ENCODE results near the gene NRXN2.
A peak's percentile ranks its signal among the peaks of the same experiment; 100 is the strongest.

NRXN2 gene

DNA sequence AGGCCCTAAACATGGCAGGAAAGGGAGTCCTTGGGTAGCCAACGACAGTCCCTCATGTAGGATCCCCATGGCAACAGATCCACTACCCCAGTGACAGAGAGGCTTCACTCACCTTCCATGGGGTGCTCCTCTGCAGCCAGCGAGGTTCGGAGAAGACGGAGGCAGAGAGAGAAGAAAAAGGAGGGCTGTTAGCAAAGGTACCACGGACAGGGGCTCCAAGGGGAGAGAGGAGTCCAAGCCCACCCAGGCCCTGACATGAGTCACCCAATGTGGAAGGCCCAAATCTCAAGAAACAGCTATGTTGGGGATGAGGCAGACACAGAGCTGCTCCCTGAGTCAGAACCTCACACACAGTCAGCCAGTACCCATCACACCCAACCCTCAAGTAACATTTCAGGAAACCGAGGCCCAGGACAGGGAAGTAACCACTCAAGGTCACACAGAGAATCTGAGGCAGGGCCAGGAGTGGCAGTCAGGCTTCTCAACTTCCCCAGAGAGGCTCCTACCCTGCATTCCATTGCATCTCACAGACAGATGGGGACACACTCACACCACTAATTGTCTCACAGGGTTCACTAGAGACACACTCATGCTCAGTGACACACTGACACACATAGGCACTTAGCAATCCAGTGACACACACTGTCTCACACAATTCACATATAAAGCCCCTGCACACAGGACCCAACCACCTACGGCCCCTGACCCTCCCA lies 25.2 kb downstream of the NRXN2 start:
- Histone ChIP-seq H3K79me2 (ENCODE audit: control insufficient read depth, insufficient read depth, low read length) (no peaks in the 10 kb centered on the region), H4K8ac (ENCODE audit: low read depth, low read length) (no peak overlapping the region), H3K36me3 (ENCODE audit: control insufficient read depth, insufficient read depth, low read length) (no peaks in the 10 kb centered on the region), H3K56ac (ENCODE audit: low read length) (no peak overlapping the region), H2BK120ac (ENCODE audit: low read depth, low read length) (no peak overlapping the region), H3K4me3 (ENCODE audit: low read length) (no peak overlapping the region), H3K23ac (ENCODE audit: low read length) (no peak overlapping the region), H3K4ac (ENCODE audit: low read depth, low read length) (no peak overlapping the region), H3K4me2 (ENCODE audit: low read length) (no peak overlapping the region), H2AK5ac (ENCODE audit: low read length) (no peak overlapping the region), H2BK15ac (replicated peaks; ENCODE audit: low read depth) (no peak overlapping the region), H4K5ac (ENCODE audit: low read length) (no peak overlapping the region), H3K27me3 (ENCODE audit: insufficient read depth, low read length, poor library complexity) (no peaks in the 10 kb centered on the region), H3K18ac (ENCODE audit: low read length) (no peak overlapping the region), H3K9ac (ENCODE audit: low read length) (no peak overlapping the region), H3K79me1 (ENCODE audit: low read length) (no peaks in the 10 kb centered on the region), H3K27ac (ENCODE audit: low read depth, low read length) (no peak overlapping the region), H3K4me1 (ENCODE audit: control insufficient read depth, low read depth, low read length) (no peaks in the 10 kb centered on the region), H2BK5ac (ENCODE audit: low read length) (no peak overlapping the region)
- DNase-seq, result no peak
- no CpG with 5 or more reads among the region's 7 CpGs for WGBS (ENCODE audit: extremely low coverage, insufficient coverage, low lambda C conversion rate)

DNA sequence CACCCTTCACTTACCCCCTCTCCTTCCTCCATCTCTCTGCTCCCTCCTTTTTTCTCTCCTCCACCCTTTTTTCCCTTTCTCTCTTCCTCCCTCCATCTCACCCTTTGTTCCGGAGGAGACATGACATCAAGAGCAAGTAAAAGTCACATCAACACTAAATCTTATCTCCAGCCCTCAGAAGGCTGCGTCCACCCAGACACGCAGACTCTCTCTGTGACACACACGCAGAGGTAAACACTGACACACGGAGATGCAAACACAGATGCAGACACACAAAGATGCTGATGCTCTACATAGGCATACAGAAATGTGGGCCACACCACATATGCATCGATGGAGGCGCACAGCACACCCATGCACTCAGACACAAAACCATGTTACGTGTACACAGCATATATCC lies 27.0 kb downstream of the NRXN2 start:
- no peak overlapping the region for H3K27ac ChIP-seq (ENCODE audit: low read depth, low read length)

DNA sequence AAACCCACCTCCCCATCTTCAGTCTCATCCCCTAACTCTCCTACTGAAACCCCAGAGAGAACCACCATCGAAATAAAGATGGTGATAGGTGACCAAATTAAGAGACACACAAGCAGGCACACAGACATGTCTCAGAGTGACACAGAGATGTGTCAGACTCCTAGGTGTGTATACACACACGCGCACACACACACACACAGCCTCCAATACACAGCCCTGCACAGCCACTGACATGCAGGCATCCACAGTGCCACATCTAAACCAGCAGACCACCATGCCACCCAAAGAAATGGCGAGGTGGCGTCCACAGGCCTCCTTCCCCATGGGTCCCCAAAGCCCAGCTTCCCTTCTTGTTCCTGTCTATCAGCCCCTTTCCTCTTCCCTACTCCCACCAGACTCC lies 27.4 kb downstream of the NRXN2 start:
- no peak overlapping the region for H2BK120ac ChIP-seq (ENCODE audit: low read depth, low read length)
- H2AK5ac ChIP-seq (ENCODE audit: low read length), result no peak overlapping the region
- H3K4me3 ChIP-seq (ENCODE audit: low read length), result no peak overlapping the region
- H3K4me2 ChIP-seq (ENCODE audit: low read length), result no peak overlapping the region
- no peaks in the 10 kb centered on the region for H3K27me3 ChIP-seq (ENCODE audit: insufficient read depth, low read length, poor library complexity)
- H2BK15ac ChIP-seq (replicated peaks; ENCODE audit: low read depth), result no peak overlapping the region
- DNase-seq, result no peak
- H3K56ac ChIP-seq (ENCODE audit: low read length), result no peak overlapping the region
- no peak overlapping the region for H3K18ac ChIP-seq (ENCODE audit: low read length)
- no peak overlapping the region for H3K27ac ChIP-seq (ENCODE audit: low read depth, low read length)
- H3K4ac ChIP-seq (ENCODE audit: low read depth, low read length), result no peak overlapping the region
- no peaks in the 10 kb centered on the region for H3K79me2 ChIP-seq (ENCODE audit: control insufficient read depth, insufficient read depth, low read length)
- no peak overlapping the region for H3K9ac ChIP-seq (ENCODE audit: low read length)
- no peak overlapping the region for H4K5ac ChIP-seq (ENCODE audit: low read length)
- no peaks in the 10 kb centered on the region for H3K79me1 ChIP-seq (ENCODE audit: low read length)
- WGBS (ENCODE audit: extremely low coverage, insufficient coverage, low lambda C conversion rate), result no CpG with 5 or more reads among the region's 5 CpGs
- no peak overlapping the region for H4K8ac ChIP-seq (ENCODE audit: low read depth, low read length)
- H3K36me3 ChIP-seq (ENCODE audit: control insufficient read depth, insufficient read depth, low read length), result no peaks in the 10 kb centered on the region
- no peak overlapping the region for H2BK5ac ChIP-seq (ENCODE audit: low read length)
- no peak overlapping the region for H3K23ac ChIP-seq (ENCODE audit: low read length)
- no peaks in the 10 kb centered on the region for H3K4me1 ChIP-seq (ENCODE audit: control insufficient read depth, low read depth, low read length)

More for the DNA sequence above, 27.0 kb downstream of the NRXN2 start:
- no peak overlapping the region for H2AK5ac ChIP-seq (ENCODE audit: low read length)
- no peak overlapping the region for H2BK15ac ChIP-seq (replicated peaks; ENCODE audit: low read depth)
- H3K4me3 ChIP-seq (ENCODE audit: low read length), result no peak overlapping the region
- H3K56ac ChIP-seq (ENCODE audit: low read length), result no peak overlapping the region
- H4K8ac ChIP-seq (ENCODE audit: low read depth, low read length), result no peak overlapping the region
- no peak overlapping the region for H4K5ac ChIP-seq (ENCODE audit: low read length)
- no peak for DNase-seq
- no peaks in the 10 kb centered on the region for H3K4me1 ChIP-seq (ENCODE audit: control insufficient read depth, low read depth, low read length)
- no peak overlapping the region for H3K9ac ChIP-seq (ENCODE audit: low read length)
- no peaks in the 10 kb centered on the region for H3K36me3 ChIP-seq (ENCODE audit: control insufficient read depth, insufficient read depth, low read length)
- H2BK120ac ChIP-seq (ENCODE audit: low read depth, low read length), result no peak overlapping the region
- whole genome bisulfite sequencing (ENCODE audit: extremely low coverage, insufficient coverage, low lambda C conversion rate), result no CpG with 5 or more reads among the region's 8 CpGs
- no peak overlapping the region for H3K18ac ChIP-seq (ENCODE audit: low read length)
- no peak overlapping the region for H2BK5ac ChIP-seq (ENCODE audit: low read length)
- H3K79me1 ChIP-seq (ENCODE audit: low read length), result no peaks in the 10 kb centered on the region
- no peaks in the 10 kb centered on the region for H3K27me3 ChIP-seq (ENCODE audit: insufficient read depth, low read length, poor library complexity)
- H3K23ac ChIP-seq (ENCODE audit: low read length), result no peak overlapping the region
- no peak overlapping the region for H3K4me2 ChIP-seq (ENCODE audit: low read length)
- H3K4ac ChIP-seq (ENCODE audit: low read depth, low read length), result no peak overlapping the region
- H3K79me2 ChIP-seq (ENCODE audit: control insufficient read depth, insufficient read depth, low read length), result no peaks in the 10 kb centered on the region

DNA sequence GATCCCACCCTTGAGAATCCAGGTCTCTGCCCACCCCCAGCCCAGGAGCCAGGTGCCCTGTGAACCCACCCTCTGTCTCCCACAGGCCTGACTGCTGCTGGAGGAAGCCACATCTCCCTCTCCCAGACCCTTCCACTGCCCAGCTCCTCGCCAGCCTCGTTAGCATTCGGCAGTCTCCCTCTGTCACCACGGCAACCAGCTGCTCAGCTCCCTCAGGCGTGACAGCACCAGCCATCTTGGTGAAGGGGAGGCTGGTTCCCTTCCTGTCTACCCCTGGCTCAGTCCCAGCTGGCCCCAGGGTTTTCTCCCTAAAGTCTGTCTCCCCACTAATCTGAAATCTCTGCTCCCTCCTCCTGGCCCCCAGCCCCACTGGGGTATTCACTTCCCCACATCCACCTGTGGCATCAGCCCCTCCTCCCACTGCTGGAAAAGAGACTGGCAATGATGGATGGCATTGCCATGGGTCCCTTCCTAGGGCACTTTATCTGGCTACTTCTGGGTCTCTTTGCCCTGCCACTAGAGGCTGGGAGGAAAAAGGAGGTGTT lies 28.1 kb downstream of the NRXN2 start:
- Histone ChIP-seq H3K4ac (ENCODE audit: low read depth, low read length) (no peak overlapping the region), H4K5ac (ENCODE audit: low read length) (no peak overlapping the region), H3K56ac (ENCODE audit: low read length) (no peak overlapping the region), H3K18ac (ENCODE audit: low read length) (no peak overlapping the region), H2BK120ac (ENCODE audit: low read depth, low read length) (no peak overlapping the region), H3K4me1 (ENCODE audit: control insufficient read depth, low read depth, low read length) (no peaks in the 10 kb centered on the region), H3K4me2 (ENCODE audit: low read length) (no peak overlapping the region), H2BK15ac (replicated peaks; ENCODE audit: low read depth) (no peak overlapping the region), H3K23ac (ENCODE audit: low read length) (no peak overlapping the region), H3K79me2 (ENCODE audit: control insufficient read depth, insufficient read depth, low read length) (no peaks in the 10 kb centered on the region), H3K27me3 (ENCODE audit: insufficient read depth, low read length, poor library complexity) (no peaks in the 10 kb centered on the region), H3K9ac (ENCODE audit: low read length) (no peak overlapping the region), H3K4me3 (ENCODE audit: low read length) (no peak overlapping the region), H2BK5ac (ENCODE audit: low read length) (no peak overlapping the region), H3K36me3 (ENCODE audit: control insufficient read depth, insufficient read depth, low read length) (no peaks in the 10 kb centered on the region), H2AK5ac (ENCODE audit: low read length) (no peak overlapping the region), H4K8ac (ENCODE audit: low read depth, low read length) (no peak overlapping the region), H3K27ac (ENCODE audit: low read depth, low read length) (no peak overlapping the region), H3K79me1 (ENCODE audit: low read length) (no peaks in the 10 kb centered on the region)
- peak; percentile 79 for DNase-seq
- WGBS (ENCODE audit: extremely low coverage, insufficient coverage, low lambda C conversion rate), result no CpG with 5 or more reads among the region's 5 CpGs

DNA sequence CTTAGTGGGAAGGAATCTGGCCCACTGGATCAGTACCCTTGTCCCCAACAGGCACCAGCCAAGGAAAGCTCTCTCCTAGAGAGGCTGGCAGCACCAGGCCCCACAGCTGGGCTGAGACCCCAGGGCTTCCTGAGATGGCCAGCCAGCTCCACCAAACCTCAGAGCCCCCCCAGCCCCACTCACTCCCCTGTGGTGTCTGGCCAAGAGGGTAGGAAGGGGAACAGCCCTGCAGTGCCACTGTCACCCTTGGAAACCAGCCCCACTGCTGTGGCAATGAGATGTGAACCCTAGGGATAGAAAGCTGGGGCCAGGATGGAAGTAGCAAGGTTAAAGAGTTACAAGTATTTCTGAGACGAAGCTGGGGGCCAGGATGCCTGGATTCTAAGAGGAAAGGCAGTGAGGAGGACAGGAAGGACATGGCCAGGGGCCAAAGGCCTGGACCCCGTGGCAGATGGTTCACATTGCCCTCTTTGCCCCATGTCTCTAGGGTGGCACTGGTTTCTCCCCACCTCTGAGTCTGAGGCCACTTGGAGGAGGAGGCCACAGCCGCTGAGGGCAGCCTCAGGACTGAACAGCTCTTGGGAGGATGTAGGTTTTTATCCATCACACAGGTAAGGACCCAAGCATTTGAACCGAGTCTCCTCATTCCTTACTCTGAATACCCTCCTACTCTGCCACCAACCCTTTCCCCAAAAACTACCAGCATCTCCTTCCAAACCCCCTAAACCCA lies 28.8 kb downstream of the NRXN2 start:
- Histone ChIP-seq H3K4me2 (ENCODE audit: low read length) (no peak overlapping the region), H3K4me3 (ENCODE audit: low read length) (no peak overlapping the region), H4K8ac (ENCODE audit: low read depth, low read length) (no peak overlapping the region), H3K36me3 (ENCODE audit: control insufficient read depth, insufficient read depth, low read length) (no peaks in the 10 kb centered on the region), H3K56ac (ENCODE audit: low read length) (no peak overlapping the region), H4K5ac (ENCODE audit: low read length) (no peak overlapping the region), H3K18ac (ENCODE audit: low read length) (no peak overlapping the region), H2AK5ac (ENCODE audit: low read length) (no peak overlapping the region), H2BK120ac (ENCODE audit: low read depth, low read length) (no peak overlapping the region), H3K4ac (ENCODE audit: low read depth, low read length) (no peak overlapping the region), H3K27ac (ENCODE audit: low read depth, low read length) (no peak overlapping the region), H3K4me1 (ENCODE audit: control insufficient read depth, low read depth, low read length) (no peaks in the 10 kb centered on the region), H3K9ac (ENCODE audit: low read length) (no peak overlapping the region), H2BK5ac (ENCODE audit: low read length) (no peak overlapping the region), H2BK15ac (replicated peaks; ENCODE audit: low read depth) (no peak overlapping the region), H3K79me2 (ENCODE audit: control insufficient read depth, insufficient read depth, low read length) (no peaks in the 10 kb centered on the region), H3K23ac (ENCODE audit: low read length) (no peak overlapping the region), H3K27me3 (ENCODE audit: insufficient read depth, low read length, poor library complexity) (no peaks in the 10 kb centered on the region), H3K79me1 (ENCODE audit: low read length) (no peaks in the 10 kb centered on the region)
- no peak for DNase-seq
- no CpG with 5 or more reads among the region's 4 CpGs for WGBS (ENCODE audit: extremely low coverage, insufficient coverage, low lambda C conversion rate)

Measured in mesendoderm (in vitro differentiated cells).